Measurements from ENCODE around the gene MLH3.
A peak's percentile ranks its signal among the peaks of the same experiment; 100 is the strongest.

Gene MLH3

DNA sequence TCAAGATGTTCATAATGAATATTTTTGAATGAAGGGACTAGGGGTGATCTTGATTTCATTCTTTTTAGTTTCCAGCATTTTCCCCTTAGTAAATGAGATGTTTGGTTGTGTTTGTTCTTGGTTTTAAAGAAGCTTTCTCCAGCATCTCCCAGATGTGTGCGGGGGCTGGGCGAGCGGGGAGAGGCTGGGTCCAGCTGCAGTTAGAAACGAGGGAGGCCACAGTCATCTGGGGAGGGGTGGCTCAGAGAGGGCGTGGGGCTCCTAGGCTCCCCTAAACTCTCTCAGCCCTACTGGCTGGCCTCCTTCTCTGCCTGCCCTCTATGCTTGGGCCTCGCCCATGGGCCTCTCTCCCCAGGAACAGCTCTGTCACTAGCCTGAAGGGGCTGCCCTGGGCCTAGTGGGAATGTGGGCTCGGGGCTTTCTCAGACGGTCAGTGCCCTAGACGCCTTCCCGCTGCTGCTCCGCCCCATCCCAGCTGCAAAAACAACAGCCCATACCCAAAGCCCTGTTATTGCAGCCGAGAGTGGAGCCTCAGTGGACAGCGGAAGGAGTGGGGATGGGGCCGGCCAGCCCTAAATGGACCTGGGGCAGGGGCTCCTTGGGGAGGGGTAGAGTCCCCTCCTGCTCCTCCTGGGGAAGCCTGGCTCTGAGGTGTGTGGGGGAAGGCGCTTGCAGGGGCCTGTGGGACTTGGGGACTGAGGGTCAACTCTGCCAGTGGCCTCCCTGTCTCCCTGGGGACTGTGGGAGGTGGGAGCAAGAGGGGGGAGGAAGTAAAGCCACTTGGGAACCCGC lies 66.8 kb downstream of the MLH3 start:
- no peaks in the 10 kb centered on the region for H3K9me3 ChIP-seq (ENCODE audit: low read depth, low read length)
- no peak overlapping the region for H3K9ac ChIP-seq (ENCODE audit: insufficient read length)
- TF ChIP-seq FOXP2 (optimal IDR thresholded peaks at IDR 0.05; ENCODE audit: control extremely low read depth, extremely low read length, insufficient read depth) (no peak), EZH2 (IDR thresholded peaks at IDR 0.05) (no peak), POLR2AphosphoS5 (IDR thresholded peaks at IDR 0.05; ENCODE audit: borderline replicate concordance, low read depth, low read length) (no peak)
- no peak overlapping the region for H3K4me3 ChIP-seq
- H3K27ac ChIP-seq = no peak overlapping the region
- no peak for DNase-seq (ENCODE audit: low read depth, low spot score)
- H3K36me3 ChIP-seq (ENCODE audit: insufficient read depth, low read length) = no peaks in the 10 kb centered on the region

GRCh38 chr14:74983343-74983742 lies 67.9 kb downstream of the MLH3 start:
- no peak for DNase-seq (ENCODE audit: low read depth, low spot score)
- Histone ChIP-seq H3K27ac (no peak overlapping the region), H3K4me3 (no peak overlapping the region), H3K9me3 (ENCODE audit: low read depth, low read length) (no peaks in the 10 kb centered on the region), H3K9ac (ENCODE audit: insufficient read length) (no peak overlapping the region), H3K36me3 (ENCODE audit: insufficient read depth, low read length) (no peaks in the 10 kb centered on the region)
- no peak for TF ChIP-seq EZH2 (IDR thresholded peaks at IDR 0.05)

GRCh38 chr14:74982661-74983060 lies 68.6 kb downstream of the MLH3 start:
- no peaks in the 10 kb centered on the region for H3K9me3 ChIP-seq (ENCODE audit: low read depth, low read length)
- TF ChIP-seq EZH2 (IDR thresholded peaks at IDR 0.05) (no peak), POLR2AphosphoS5 (IDR thresholded peaks at IDR 0.05; ENCODE audit: borderline replicate concordance, low read depth, low read length) (no peak), FOXP2 (optimal IDR thresholded peaks at IDR 0.05; ENCODE audit: control extremely low read depth, extremely low read length, insufficient read depth) (no peak)
- no peak for DNase-seq (ENCODE audit: low read depth, low spot score)
- no peak overlapping the region for H3K4me3 ChIP-seq
- no peak overlapping the region for H3K27ac ChIP-seq
- no peak overlapping the region for H3K9ac ChIP-seq (ENCODE audit: insufficient read length)
- no peaks in the 10 kb centered on the region for H3K36me3 ChIP-seq (ENCODE audit: insufficient read depth, low read length)

GRCh38 chr14:74981833-74982232 lies 69.4 kb downstream of the MLH3 start:
- no peak for DNase-seq (ENCODE audit: low read depth, low spot score)
- H3K9ac ChIP-seq (ENCODE audit: insufficient read length) = no peak overlapping the region
- no peak overlapping the region for H3K4me3 ChIP-seq
- no peaks in the 10 kb centered on the region for H3K9me3 ChIP-seq (ENCODE audit: low read depth, low read length)
- TF ChIP-seq FOXP2 (optimal IDR thresholded peaks at IDR 0.05; ENCODE audit: control extremely low read depth, extremely low read length, insufficient read depth) (no peak), POLR2AphosphoS5 (IDR thresholded peaks at IDR 0.05; ENCODE audit: borderline replicate concordance, low read depth, low read length) (no peak), EZH2 (IDR thresholded peaks at IDR 0.05) (no peak)
- peak overlapping the region; percentile 76; the same call in 1 of the 2 replicates for H3K27ac ChIP-seq
- no peaks in the 10 kb centered on the region for H3K36me3 ChIP-seq (ENCODE audit: insufficient read depth, low read length)

- peak overlapping the region; percentile 9; the same call in 1 of the 2 replicates for H3K4me3 ChIP-seq
- no peak for TF ChIP-seq FOXP2 (optimal IDR thresholded peaks at IDR 0.05; ENCODE audit: control extremely low read depth, extremely low read length, insufficient read depth)
- TF ChIP-seq POLR2AphosphoS5 (IDR thresholded peaks at IDR 0.05; ENCODE audit: borderline replicate concordance, low read depth, low read length) = 0 out of 2 replicates have a peak, but pooled peaks have one; percentile 24
- peak overlapping the region; percentile 76; the same call in 1 of the 2 replicates for H3K27ac ChIP-seq
These were observed 69.8 kb downstream of the MLH3 start for GRCh38 chr14:74981462-74981782.

GRCh38 chr14:74980731-74981461 lies 70.4 kb downstream of the MLH3 start:
- no peak for DNase-seq (ENCODE audit: low read depth, low spot score)
- no peaks in the 10 kb centered on the region for H3K36me3 ChIP-seq (ENCODE audit: insufficient read depth, low read length)
- no peak overlapping the region for H3K9ac ChIP-seq (ENCODE audit: insufficient read length)
- peak overlapping the region; percentile 9 for H3K4me3 ChIP-seq
- TF ChIP-seq POLR2AphosphoS5 (IDR thresholded peaks at IDR 0.05; ENCODE audit: borderline replicate concordance, low read depth, low read length) (no peak; the same call in 1 of the 2 replicates), EZH2 (IDR thresholded peaks at IDR 0.05) (no peak), FOXP2 (optimal IDR thresholded peaks at IDR 0.05; ENCODE audit: control extremely low read depth, extremely low read length, insufficient read depth) (no peak)
- peak overlapping the region; percentile 76; the same call in 1 of the 2 replicates for H3K27ac ChIP-seq
- H3K9me3 ChIP-seq (ENCODE audit: low read depth, low read length) = no peaks in the 10 kb centered on the region

More at GRCh38 chr14:74981462-74981782, 69.8 kb downstream of the MLH3 start:
- no peak for DNase-seq (ENCODE audit: low read depth, low spot score)
- Histone ChIP-seq H3K36me3 (ENCODE audit: insufficient read depth, low read length) (no peaks in the 10 kb centered on the region), H3K9me3 (ENCODE audit: low read depth, low read length) (no peaks in the 10 kb centered on the region), H3K9ac (ENCODE audit: insufficient read length) (no peak overlapping the region)

- Histone ChIP-seq H3K36me3 (ENCODE audit: insufficient read depth, low read length) (no peaks in the 10 kb centered on the region), H3K9me3 (ENCODE audit: low read depth, low read length) (no peaks in the 10 kb centered on the region), H3K4me3 (peak overlapping the region; percentile 9), H3K9ac (ENCODE audit: insufficient read length) (no peak overlapping the region), H3K27ac (peak overlapping the region; percentile 76; the same call in 1 of the 2 replicates)
- no peak for DNase-seq (ENCODE audit: low read depth, low spot score)
- TF ChIP-seq FOXP2 (optimal IDR thresholded peaks at IDR 0.05; ENCODE audit: control extremely low read depth, extremely low read length, insufficient read depth) = no peak
- TF ChIP-seq EZH2 (IDR thresholded peaks at IDR 0.05) = no peak
- TF ChIP-seq POLR2AphosphoS5 (IDR thresholded peaks at IDR 0.05; ENCODE audit: borderline replicate concordance, low read depth, low read length) = no peak
These were observed 70.9 kb downstream of the MLH3 start for GRCh38 chr14:74980398-74980730.

DNA sequence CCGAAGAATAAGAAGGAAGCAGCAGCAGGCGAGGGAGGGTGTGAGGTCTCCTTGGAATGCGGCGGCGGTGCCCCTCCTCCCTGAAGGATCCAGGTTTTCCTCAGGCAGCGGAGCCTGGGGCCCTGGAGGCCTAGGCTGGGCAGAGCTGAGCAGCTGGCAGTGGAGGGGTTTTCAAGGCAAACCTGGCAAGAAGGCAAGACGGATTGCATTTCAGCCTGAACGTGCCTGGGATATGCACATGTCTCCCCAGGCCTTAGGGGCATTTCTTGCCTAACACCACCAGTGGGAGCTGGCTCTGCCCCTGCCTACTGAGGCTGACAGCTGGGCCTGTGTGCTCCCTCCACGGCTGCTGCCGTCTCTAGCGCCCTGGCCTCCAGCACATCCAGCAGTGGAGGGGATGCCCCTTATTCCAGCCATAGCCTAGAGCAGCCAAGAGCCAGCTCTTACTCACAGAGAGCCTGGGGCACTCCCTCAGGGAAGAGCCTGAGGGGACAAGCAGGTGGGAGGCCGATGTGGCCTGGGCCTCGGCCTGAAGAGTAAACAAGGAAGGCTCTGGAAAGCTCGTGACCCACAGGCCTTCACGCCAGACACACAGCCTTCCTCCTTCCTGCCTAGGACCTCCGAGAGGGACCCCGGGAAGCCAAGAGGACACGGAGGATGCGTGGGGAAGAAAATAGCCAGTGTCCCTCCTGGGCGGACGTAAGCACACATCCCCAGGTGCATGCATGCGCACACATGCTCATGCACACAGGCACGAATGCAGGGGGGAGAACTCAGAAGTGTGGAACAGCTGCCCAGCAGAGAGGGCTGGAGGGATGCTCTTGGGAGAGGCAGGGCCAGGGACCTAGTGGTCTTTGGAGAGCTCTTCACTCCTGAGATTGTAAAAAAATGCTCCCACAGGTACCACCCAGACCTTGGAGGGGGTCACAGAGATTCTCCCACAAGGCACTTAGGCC lies 71.5 kb downstream of the MLH3 start:
- H3K27ac ChIP-seq = peak overlapping the region; percentile 76
- no peaks in the 10 kb centered on the region for H3K36me3 ChIP-seq (ENCODE audit: insufficient read depth, low read length)
- DNase-seq (ENCODE audit: low read depth, low spot score) = no peak
- H3K4me3 ChIP-seq = peak overlapping the region; percentile 23; the same call in 1 of the 2 replicates
- no peak overlapping the region for H3K9ac ChIP-seq (ENCODE audit: insufficient read length)
- TF ChIP-seq POLR2AphosphoS5 (IDR thresholded peaks at IDR 0.05; ENCODE audit: borderline replicate concordance, low read depth, low read length) = no peak
- no peak for TF ChIP-seq EZH2 (IDR thresholded peaks at IDR 0.05)
- TF ChIP-seq FOXP2 (optimal IDR thresholded peaks at IDR 0.05; ENCODE audit: control extremely low read depth, extremely low read length, insufficient read depth) = no peak
- no peaks in the 10 kb centered on the region for H3K9me3 ChIP-seq (ENCODE audit: low read depth, low read length)

Data from SK-N-MC (cell line).